GM20000 (cell line): ENCODE data around the gene PIGK.

Source experiments
- DNase-seq: peaks from one replicate; pipeline ENCODE4 v3.0.0; 2012; ENCODE audit warnings: low spot score
- TF ChIP-seq, protein P1 (sequence below): IDR thresholded peaks from 2 replicates; pipeline ENCODE4 v1.5.1; 2012; ENCODE audit warnings: mild to moderate bottlenecking, control low read depth; ENCODE audit errors: extremely low read depth, missing control alignments

PIGK gene

DNA sequence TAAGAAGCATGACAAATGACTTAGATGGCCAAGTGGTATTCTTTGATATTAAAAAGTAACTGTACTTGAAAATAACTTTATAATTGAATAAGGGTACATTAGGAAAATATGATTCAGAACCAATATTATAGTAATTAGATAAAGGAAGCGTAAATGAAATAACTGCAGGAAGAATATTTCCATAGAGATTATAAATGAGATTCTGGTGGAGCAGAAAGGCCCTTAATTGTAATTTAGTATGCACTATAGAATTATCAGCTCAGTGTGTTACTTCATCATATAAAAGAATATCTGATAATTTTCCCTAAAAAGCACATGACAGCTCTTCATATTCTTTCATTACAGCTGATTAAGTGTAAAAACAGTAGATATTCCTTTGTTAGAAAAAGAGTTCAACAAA lies 171.7 kb downstream of the PIGK start:
- TF ChIP-seq, protein P1, sequence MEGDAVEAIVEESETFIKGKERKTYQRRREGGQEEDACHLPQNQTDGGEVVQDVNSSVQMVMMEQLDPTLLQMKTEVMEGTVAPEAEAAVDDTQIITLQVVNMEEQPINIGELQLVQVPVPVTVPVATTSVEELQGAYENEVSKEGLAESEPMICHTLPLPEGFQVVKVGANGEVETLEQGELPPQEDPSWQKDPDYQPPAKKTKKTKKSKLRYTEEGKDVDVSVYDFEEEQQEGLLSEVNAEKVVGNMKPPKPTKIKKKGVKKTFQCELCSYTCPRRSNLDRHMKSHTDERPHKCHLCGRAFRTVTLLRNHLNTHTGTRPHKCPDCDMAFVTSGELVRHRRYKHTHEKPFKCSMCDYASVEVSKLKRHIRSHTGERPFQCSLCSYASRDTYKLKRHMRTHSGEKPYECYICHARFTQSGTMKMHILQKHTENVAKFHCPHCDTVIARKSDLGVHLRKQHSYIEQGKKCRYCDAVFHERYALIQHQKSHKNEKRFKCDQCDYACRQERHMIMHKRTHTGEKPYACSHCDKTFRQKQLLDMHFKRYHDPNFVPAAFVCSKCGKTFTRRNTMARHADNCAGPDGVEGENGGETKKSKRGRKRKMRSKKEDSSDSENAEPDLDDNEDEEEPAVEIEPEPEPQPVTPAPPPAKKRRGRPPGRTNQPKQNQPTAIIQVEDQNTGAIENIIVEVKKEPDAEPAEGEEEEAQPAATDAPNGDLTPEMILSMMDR = no peak

DNA sequence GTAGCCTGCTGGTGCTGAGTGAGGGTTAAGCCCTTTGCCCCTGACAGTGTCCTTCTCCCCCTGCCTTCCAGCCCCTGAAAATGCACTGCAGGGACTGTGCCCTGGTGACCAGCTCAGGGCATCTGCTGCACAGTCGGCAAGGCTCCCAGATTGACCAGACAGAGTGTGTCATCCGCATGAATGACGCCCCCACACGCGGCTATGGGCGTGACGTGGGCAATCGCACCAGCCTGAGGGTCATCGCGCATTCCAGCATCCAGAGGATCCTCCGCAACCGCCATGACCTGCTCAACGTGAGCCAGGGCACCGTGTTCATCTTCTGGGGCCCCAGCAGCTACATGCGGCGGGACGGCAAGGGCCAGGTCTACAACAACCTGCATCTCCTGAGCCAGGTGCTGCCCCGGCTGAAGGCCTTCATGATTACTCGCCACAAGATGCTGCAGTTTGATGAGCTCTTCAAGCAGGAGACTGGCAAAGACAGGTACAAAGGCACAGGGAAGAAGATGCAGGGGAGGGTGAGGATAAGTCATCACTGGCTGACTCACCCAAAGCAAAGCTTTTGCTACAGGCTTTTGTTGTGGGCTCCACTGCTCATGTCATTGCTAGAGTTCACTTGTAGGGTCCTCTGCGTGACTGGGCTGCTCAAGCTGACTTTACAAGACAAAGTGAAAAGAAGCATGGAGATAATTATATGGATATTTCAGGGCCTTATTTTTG lies 174.9 kb downstream of the PIGK start:
- no peak for DNase-seq
- TF ChIP-seq, protein P1 = no peak

More for the DNA sequence above, 171.7 kb downstream of the PIGK start:
- no peak for DNase-seq

DNA sequence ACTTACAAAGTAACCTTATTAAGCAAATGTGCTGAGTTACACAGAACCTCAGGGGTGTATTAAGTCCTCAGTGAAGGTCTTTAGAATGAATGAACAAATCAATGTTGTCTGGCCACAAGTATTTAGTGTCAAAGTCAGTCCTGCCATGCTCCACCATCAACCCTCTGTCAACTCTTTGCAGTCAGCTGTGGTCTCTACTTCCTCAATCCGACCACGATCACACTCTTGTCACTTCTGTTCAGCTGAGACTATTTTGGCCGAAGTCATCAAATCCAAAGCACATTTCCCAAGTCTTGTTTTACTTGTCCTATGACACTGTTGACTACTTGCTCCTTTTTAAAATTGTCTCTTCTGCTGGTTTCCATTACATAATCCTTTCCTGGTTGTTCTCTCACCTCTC lies 178.4 kb downstream of the PIGK start:
- TF ChIP-seq, protein P1 = no peak
- no peak for DNase-seq

DNA sequence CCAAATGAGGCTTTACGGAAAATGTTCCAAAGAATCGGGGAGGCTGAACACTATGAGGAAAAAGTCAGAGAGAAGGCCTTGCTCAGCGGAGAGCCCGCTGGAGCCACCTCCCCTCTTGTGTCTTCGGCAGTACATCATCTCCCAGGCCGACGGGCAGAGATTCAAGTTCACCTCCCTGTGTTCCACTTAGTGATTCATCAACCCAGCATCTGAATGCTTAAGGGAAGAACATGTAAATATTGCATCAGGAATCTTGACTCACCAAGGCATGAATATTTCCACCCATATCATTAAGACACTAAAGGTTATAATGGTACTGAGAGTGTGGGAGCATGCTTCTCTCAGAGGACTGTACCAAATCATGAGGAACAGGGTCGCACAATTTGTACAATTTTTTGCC lies 179.5 kb downstream of the PIGK start:
- TF ChIP-seq, protein P1 = no peak

DNA sequence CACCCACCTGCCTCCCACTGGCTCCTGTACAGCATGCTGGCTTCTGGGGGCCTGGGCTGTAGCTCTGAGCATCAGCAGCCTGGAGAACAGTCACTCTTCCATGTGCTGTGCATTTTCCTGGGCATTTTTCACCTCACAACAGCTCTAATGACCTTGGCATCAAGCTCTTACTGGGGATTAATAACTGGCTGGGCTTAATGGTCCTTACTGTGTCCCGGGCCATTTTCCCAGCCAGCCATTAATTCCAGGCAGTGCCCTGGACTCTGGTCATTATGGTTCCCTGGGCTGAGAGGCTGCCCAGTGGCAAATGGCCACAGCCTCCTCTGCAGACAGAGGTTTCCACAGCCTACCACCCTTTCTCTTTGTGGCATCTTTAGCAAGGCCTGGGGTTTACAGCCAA lies 180.1 kb downstream of the PIGK start:
- no peak for DNase-seq
- TF ChIP-seq, protein P1 = no peak

More for the DNA sequence above, 179.5 kb downstream of the PIGK start:
- no peak for DNase-seq
